ENCODE results near the gene BLACAT1. TPM values are rescaled to one million over a fixed set of nuclear protein-coding genes. Genes with fewer than 3 reads are reported as not detected.

The BLACAT1 gene
- total and polyA plus RNA-seq, 7 donors, result not detected

GRCh38 chr1:205432116-205432515, 23.7 kb downstream of the BLACAT1 start:
- TF ChIP-seq, protein P1, sequence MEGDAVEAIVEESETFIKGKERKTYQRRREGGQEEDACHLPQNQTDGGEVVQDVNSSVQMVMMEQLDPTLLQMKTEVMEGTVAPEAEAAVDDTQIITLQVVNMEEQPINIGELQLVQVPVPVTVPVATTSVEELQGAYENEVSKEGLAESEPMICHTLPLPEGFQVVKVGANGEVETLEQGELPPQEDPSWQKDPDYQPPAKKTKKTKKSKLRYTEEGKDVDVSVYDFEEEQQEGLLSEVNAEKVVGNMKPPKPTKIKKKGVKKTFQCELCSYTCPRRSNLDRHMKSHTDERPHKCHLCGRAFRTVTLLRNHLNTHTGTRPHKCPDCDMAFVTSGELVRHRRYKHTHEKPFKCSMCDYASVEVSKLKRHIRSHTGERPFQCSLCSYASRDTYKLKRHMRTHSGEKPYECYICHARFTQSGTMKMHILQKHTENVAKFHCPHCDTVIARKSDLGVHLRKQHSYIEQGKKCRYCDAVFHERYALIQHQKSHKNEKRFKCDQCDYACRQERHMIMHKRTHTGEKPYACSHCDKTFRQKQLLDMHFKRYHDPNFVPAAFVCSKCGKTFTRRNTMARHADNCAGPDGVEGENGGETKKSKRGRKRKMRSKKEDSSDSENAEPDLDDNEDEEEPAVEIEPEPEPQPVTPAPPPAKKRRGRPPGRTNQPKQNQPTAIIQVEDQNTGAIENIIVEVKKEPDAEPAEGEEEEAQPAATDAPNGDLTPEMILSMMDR (IDR thresholded peaks at IDR 0.05), result no peak
- DNase-seq, result no peak
- no peak for ATAC-seq
- no peaks in the 10 kb centered on the region for H3K36me3 ChIP-seq (ENCODE audit: insufficient read depth in 1 of 2, low read depth in 1 of 2)
- H3K4me1 ChIP-seq, result peaks cover 9% of the 10 kb centered on the region
- H3K4me3 ChIP-seq, result no peak overlapping the region
- 46 to 79% (median 59%) methylated on average over 2 of the region's 2 CpGs for WGBS, 3 donors
- H3K27ac ChIP-seq, result no peak overlapping the region
- no peaks in the 10 kb centered on the region for H3K9me3 ChIP-seq
- no peaks in the 10 kb centered on the region for H3K27me3 ChIP-seq (ENCODE audit: insufficient read depth in 3 of 3, low read length in 2 of 3)
- intact Hi-C loops (cut with DNase I), result loop anchor here in 1 of 2 donors (5.0 kb wide), 1 partner anchor 35 kb away; no protein-coding TSS in a partner anchor

- H3K9me3 ChIP-seq, result no peaks in the 10 kb centered on the region
- H3K36me3 ChIP-seq (ENCODE audit: insufficient read depth in 1 of 2, low read depth in 1 of 2), result no peaks in the 10 kb centered on the region
- no peaks in the 10 kb centered on the region for H3K27me3 ChIP-seq (ENCODE audit: insufficient read depth in 3 of 3, low read length in 2 of 3)
- peak; percentile 81 to 95 (median 88) for ATAC-seq
- intact Hi-C loops (cut with DNase I), result loop anchor here (2.0 to 5.0 kb wide), 2 partner anchors 34 kb away; no protein-coding TSS in a partner anchor
- H3K4me1 ChIP-seq, result peaks cover 4% of the 10 kb centered on the region
- TF ChIP-seq, protein P1 (IDR thresholded peaks at IDR 0.05), result peak; percentile 72
- peak overlapping the region; percentile 23 for H3K27ac ChIP-seq
- peak overlapping the region; percentile 75 for H3K4me3 ChIP-seq
- DNase-seq, result peak; percentile 59 to 76
- 7 to 8% (median 8%) methylated on average over 25 to 32 of the region's 32 CpGs for WGBS, 3 donors
These were observed 25.0 kb downstream of the BLACAT1 start for GRCh38 chr1:205430696-205431305.

DNA sequence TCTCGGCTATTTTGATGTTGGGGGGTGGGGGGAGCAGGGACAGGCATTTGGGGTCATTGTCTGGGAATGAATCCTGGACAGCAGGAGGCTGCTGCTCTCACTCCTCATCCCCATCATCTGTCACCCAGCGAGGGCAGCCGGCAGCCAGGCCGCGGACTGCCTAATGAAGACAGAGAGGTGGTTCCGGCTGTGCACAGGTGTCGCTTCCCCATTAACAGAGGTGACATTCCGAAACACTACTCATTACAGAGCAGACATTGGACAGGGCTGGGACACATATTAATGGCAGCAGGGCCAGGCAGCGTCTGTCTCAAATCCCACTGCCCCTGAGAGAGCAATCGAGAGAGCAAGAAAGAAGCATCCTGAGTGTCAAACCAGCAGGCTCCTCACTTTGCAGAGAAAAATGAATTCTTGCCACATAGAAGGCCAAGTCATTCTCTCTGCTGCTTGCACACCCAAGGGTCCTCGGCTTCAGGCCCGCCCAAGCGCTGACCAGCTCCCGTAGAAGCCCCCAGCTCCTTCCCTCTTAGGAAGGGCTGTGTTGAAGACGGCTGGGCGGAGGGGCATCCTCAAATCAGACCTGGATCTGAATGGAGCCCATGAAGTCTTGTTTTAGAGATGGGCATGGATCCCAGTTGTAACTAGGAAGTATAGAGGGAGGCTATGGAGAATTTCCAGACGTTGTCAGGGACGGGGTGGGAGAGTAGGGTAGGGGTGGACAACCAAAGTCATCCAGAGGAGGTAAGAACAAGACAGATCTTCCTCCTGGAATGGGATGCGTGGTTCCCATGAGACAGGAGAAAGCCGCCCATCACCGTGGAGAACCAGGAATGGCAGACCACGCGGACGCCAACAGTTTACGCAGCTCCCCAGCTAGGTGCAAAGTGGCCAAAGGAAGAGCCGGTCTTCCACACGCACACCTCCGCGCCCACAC, 25.8 kb downstream of the BLACAT1 start:
- Histone ChIP-seq H3K4me1 (peaks cover 4% of the 10 kb centered on the region), H3K27me3 (ENCODE audit: insufficient read depth in 3 of 3, low read length in 2 of 3) (no peaks in the 10 kb centered on the region), H3K27ac (no peak overlapping the region), H3K36me3 (ENCODE audit: insufficient read depth in 1 of 2, low read depth in 1 of 2) (no peaks in the 10 kb centered on the region), H3K4me3 (peak overlapping the region; percentile 75), H3K9me3 (no peaks in the 10 kb centered on the region)
- intact Hi-C loops (cut with DNase I), result loop anchor here (2.0 to 5.0 kb wide), 2 partner anchors 33 kb away; no protein-coding TSS in a partner anchor
- WGBS, 3 donors, result 55 to 56% (median 56%) methylated on average over 29 of the region's 29 CpGs
- TF ChIP-seq, protein P1 (IDR thresholded peaks at IDR 0.05), result no peak
- DNase-seq (no peak), ATAC-seq (peak; percentile 12 to 48 (median 15))

DNA sequence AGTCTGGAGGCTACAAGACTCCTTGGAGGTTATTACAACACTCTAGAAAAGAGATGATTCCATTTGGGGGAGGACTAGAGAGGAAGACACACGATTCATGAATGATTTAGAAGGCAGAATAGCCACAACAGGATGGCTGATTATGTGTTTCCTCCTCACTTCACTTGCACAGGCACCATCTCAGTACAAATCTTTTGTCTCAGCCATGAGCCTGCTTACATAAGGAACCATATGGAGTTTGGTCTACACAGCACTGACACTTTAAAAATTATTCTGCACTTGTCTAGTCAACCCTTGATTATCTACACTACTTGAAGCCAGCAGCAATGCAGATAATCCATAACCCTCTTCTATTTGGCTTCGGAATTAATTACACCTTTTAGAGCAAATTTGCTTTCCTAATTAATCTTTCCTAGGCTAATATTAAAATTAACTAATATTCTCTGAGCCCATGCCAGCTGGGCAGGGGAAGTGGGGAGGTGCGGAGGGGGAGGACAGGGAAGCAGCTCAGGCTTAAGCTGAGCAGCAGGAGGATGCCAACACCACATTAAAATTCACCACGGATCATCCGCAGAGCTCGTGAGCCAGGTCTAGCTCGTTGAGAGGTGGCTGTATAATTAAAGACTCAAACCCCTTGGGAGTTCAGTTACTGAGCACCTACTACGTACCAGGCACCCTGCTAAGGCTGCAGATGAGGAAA, 30.8 kb downstream of the BLACAT1 start:
- TF ChIP-seq, protein P1 (IDR thresholded peaks at IDR 0.05), result no peak
- ATAC-seq, result no peak
- intact Hi-C loops (cut with DNase I), result no loop called here

More for the DNA sequence above, 30.8 kb downstream of the BLACAT1 start:
- Histone ChIP-seq H3K9me3 (no peaks in the 10 kb centered on the region), H3K36me3 (ENCODE audit: insufficient read depth in 1 of 2, low read depth in 1 of 2) (no peaks in the 10 kb centered on the region), H3K27ac (no peak overlapping the region), H3K27me3 (ENCODE audit: insufficient read depth in 3 of 3, low read length in 2 of 3) (no peaks in the 10 kb centered on the region), H3K4me3 (no peak overlapping the region), H3K4me1 (peaks cover 12% of the 10 kb centered on the region)
- no peak for DNase-seq
- 44 to 55% (median 50%) methylated on average over 8 of the region's 8 CpGs for WGBS, 3 donors

All from psoas muscle (tissue), 8 donors.